A549 (cell line): Measurements from ENCODE around the gene ECT2. TPM values are rescaled to one million over a fixed set of nuclear protein-coding genes. Genes with fewer than 3 reads are reported as not detected.

ENCODE experiments used
- ATAC-seq, 2 experiments: fragments of 200-7000 bp in 1 of 2; fragments of >200 bp in 1 of 2; cut with Nextera tagmentation in 1 of 2; cut with Tn5 transposase in 1 of 2; 3 replicates each; pipeline versions ENCODE4 v1.8.0 to v1.9.1; 2018 to 2020; ENCODE audit warnings: mild to moderate bottlenecking in 1 of 2, moderate library complexity in 1 of 2
- CTCF ChIA-PET: fragments of 300-600 bp; sonication (Branson Sonifier 250); formaldehyde crosslinking; extraction: SDS; loops from one replicate; lab custom pipeline; 2021; ENCODE audit warnings: antibody characterized with exemption, inconsistent platforms; lab: Yijun Ruan, JAX
- POLR2A ChIA-PET: fragments of 350-600 bp; formaldehyde crosslinking; extraction: SDS; loops from one replicate; lab custom pipeline; 2021; ENCODE audit warnings: antibody characterized with exemption, inconsistent platforms; lab: Yijun Ruan, JAX
- DNase-seq, 2 experiments: peaks; one replicate each; pipeline versions ENCODE4 v3.0.0 to v3.0.0-alpha.2; 2011 to 2016; ENCODE audit warnings: low read depth in 1 of 2, low spot score in 1 of 2
- FAIRE-seq: peaks from 2 replicates; lab custom pipeline; 2011; peaks lifted over from hg19 to GRCh38; lab: Jason Lieb, UNC
- H3K27ac ChIP-seq, 2 experiments: fragments of >200 bp; sonication (Bioruptor Twin); formaldehyde crosslinking; 3 replicates each; pipeline ENCODE4 v1.5.1; 2016 to 2017
- H3K4me1 ChIP-seq: fragments of >200 bp; sonication (Bioruptor Twin); formaldehyde crosslinking; 3 replicates; pipeline ENCODE4 v1.6.1; 2016
- H3K4me2 ChIP-seq: fragments of >200 bp; sonication (Bioruptor Twin); formaldehyde crosslinking; 3 replicates; pipeline ENCODE4 v1.6.1; 2016
- H3K4me3 ChIP-seq: fragments of >200 bp; sonication (Bioruptor Twin); formaldehyde crosslinking; 3 replicates; pipeline ENCODE4 v1.5.1; 2016
- H3K9me3 ChIP-seq: fragments of >200 bp; sonication (Bioruptor Twin); formaldehyde crosslinking; 3 replicates; pipeline ENCODE4 v1.6.1; 2016
- CBX8 ChIP-seq: fragments of 200-600 bp; sonication (generic); IDR thresholded peaks from 2 replicates; pipeline ENCODE4 v1.6.1; 2016
- ESRRA ChIP-seq: fragments of 150-350 bp; IDR thresholded peaks from 2 replicates; pipeline ENCODE4 v1.6.1; 2014; ENCODE audit warnings: mild to moderate bottlenecking, low read length, borderline replicate concordance
- FOSB ChIP-seq: fragments of 250-450 bp; sonication (Bioruptor Pico); IDR thresholded peaks from 2 replicates; pipeline ENCODE4 v1.5.0; 2020; ENCODE audit warnings: mild to moderate bottlenecking, moderate library complexity
- FOSL2 ChIP-seq, 2 experiments: fragments of 450-650 bp in 1 of 2; fragments of >200 bp in 1 of 2; sonication (Bioruptor Twin) in 1 of 2; formaldehyde crosslinking; IDR thresholded peaks; 2 replicates each; pipeline versions ENCODE4 v1.5.0 to v1.6.1; 2016 to 2020; ENCODE audit warnings: mild to moderate bottlenecking in 1 of 2, moderate library complexity in 1 of 2
- HDAC2 ChIP-seq: fragments of 200-600 bp; sonication (generic); IDR thresholded peaks from 2 replicates; pipeline ENCODE4 v1.6.1; 2016
- HOXA7 ChIP-seq: fragments of 250-450 bp; sonication (Bioruptor Pico); IDR thresholded peaks from 2 replicates; pipeline ENCODE4 v1.5.0; 2020; ENCODE audit warnings: mild to moderate bottlenecking, moderate library complexity
- HOXB5 ChIP-seq: fragments of 250-450 bp; sonication (Bioruptor Pico); IDR thresholded peaks from 2 replicates; pipeline ENCODE4 v1.5.0; 2020; ENCODE audit warnings: mild to moderate bottlenecking, moderate library complexity
- KDM5A ChIP-seq: fragments of 200-600 bp; sonication (generic); IDR thresholded peaks from 2 replicates; pipeline ENCODE4 v1.6.1; 2016; ENCODE audit warnings: antibody characterized with exemption, mild to moderate bottlenecking
- MAZ ChIP-seq: fragments of 150-350 bp; IDR thresholded peaks from 2 replicates; pipeline ENCODE4 v1.6.1; 2014; ENCODE audit warnings: antibody characterized with exemption, low read depth, low read length, borderline replicate concordance
- NPAS2 ChIP-seq: fragments of 250-450 bp; sonication (Bioruptor Pico); IDR thresholded peaks from 2 replicates; pipeline ENCODE4 v1.8.0; 2022; ENCODE audit warnings: mild to moderate bottlenecking, moderate library complexity, borderline replicate concordance
- PHF8 ChIP-seq: fragments of 200-600 bp; sonication (generic); IDR thresholded peaks from 2 replicates; pipeline ENCODE4 v1.6.1; 2016; ENCODE audit warnings: low read depth, mild to moderate bottlenecking, antibody characterized with exemption, moderate library complexity, borderline replicate concordance
- POLR2AphosphoS2 ChIP-seq: conservative IDR thresholded peaks from 2 replicates; pipeline ENCODE4 v1.6.1; 2012; ENCODE audit warnings: low read length, improper control_type of control experiment, inconsistent platforms
- RAD21 ChIP-seq, 2 experiments: fragments of >200 bp in 1 of 2; sonication (Bioruptor Twin) in 1 of 2; formaldehyde crosslinking in 1 of 2; IDR thresholded peaks in 1 of 2; conservative IDR thresholded peaks in 1 of 2; 2 replicates in 1 of 2; 3 replicates in 1 of 2; pipeline ENCODE4 v1.6.1; 2012 to 2018; ENCODE audit warnings: inconsistent platforms in 1 of 2
- RCOR1 ChIP-seq: fragments of 150-350 bp; IDR thresholded peaks from 2 replicates; pipeline ENCODE4 v1.6.1; 2014; ENCODE audit warnings: antibody characterized with exemption, low read length, low read depth
- RFX5 ChIP-seq: fragments of 450-650 bp; IDR thresholded peaks from 2 replicates; pipeline ENCODE4 v1.7.1; 2014; ENCODE audit warnings: antibody characterized with exemption, mild to moderate bottlenecking, moderate library complexity
- RNF2 ChIP-seq: fragments of 200-600 bp; sonication (generic); IDR thresholded peaks from 2 replicates; pipeline ENCODE4 v1.6.1; 2016; ENCODE audit warnings: low read depth, mild to moderate bottlenecking, antibody characterized with exemption, moderate library complexity, borderline replicate concordance
- TFCP2L1 ChIP-seq: fragments of 250-450 bp; sonication (Bioruptor Pico); IDR thresholded peaks from 2 replicates; pipeline ENCODE4 v1.5.0; 2021; ENCODE audit warnings: mild to moderate bottlenecking
- ZC3H11A ChIP-seq: fragments of 450-650 bp; IDR thresholded peaks from 2 replicates; pipeline ENCODE4 v1.6.1; 2014; ENCODE audit warnings: antibody characterized with exemption, mild to moderate bottlenecking
- ZFP36 ChIP-seq: fragments of 450-650 bp; IDR thresholded peaks from 2 replicates; pipeline ENCODE4 v1.6.1; 2014; ENCODE audit warnings: borderline replicate concordance; ENCODE audit not compliant: partially characterized antibody
- ZNF302 ChIP-seq: fragments of 250-450 bp; sonication (Bioruptor Pico); IDR thresholded peaks from 2 replicates; pipeline ENCODE4 v1.9.0; 2021; ENCODE audit warnings: inconsistent platforms, mild to moderate bottlenecking, moderate library complexity
- ZSCAN20 ChIP-seq: fragments of 250-450 bp; sonication (Bioruptor Pico); IDR thresholded peaks from 2 replicates; pipeline ENCODE4 v1.8.0; 2022; ENCODE audit warnings: mild to moderate bottlenecking, moderate library complexity
- WGBS: methylation state at CpG from one replicate; pipeline ENCODE4 v1.1.6; 2017; ENCODE audit errors: missing lambda C conversion rate; 5-methylcytosine and 5-hydroxymethylcytosine counted together
- polyA plus RNA-seq, 4 experiments: library from polyadenylated mRNA; depleted of rRNA in 3 of 4; stranded (reverse); fragments of >200 nt; fragmentation: RNase III in 1 of 4; extraction: RNeasy Plus Mini Kit Qiagen cat#74134 plus additional on column Dnase treatment in 1 of 4; gene quantifications; 2 replicates in 3 of 4; 3 replicates in 1 of 4; pipeline ENCODE4 v1.2.3, GENCODE V29; 2011 to 2017
- TF ChIP-seq, protein P1 (sequence below): fragments of 250-450 bp; sonication (Bioruptor Pico); IDR thresholded peaks from 2 replicates; pipeline ENCODE4 v1.5.0; 2020; ENCODE audit warnings: low read depth, mild to moderate bottlenecking, moderate library complexity
- TF ChIP-seq, protein P2 (sequence below): fragments of 250-450 bp; sonication (Bioruptor Pico); IDR thresholded peaks from 2 replicates; pipeline ENCODE4 v1.5.0; 2021; ENCODE audit warnings: mild to moderate bottlenecking, moderate library complexity, borderline replicate concordance
- TF ChIP-seq, protein P3 (sequence below): fragments of >200 bp; sonication (Bioruptor Twin); formaldehyde crosslinking; IDR thresholded peaks from 3 replicates; pipeline ENCODE4 v1.5.1; 2016
- TF ChIP-seq, protein P4 (sequence below): IDR thresholded peaks from 2 replicates; pipeline ENCODE4 v1.6.1; 2012

The ECT2 gene
- polyA plus RNA-seq, 2 of the 4 experiments (the other 2 are of a cell fraction): 96.5 to 187 TPM

DNA sequence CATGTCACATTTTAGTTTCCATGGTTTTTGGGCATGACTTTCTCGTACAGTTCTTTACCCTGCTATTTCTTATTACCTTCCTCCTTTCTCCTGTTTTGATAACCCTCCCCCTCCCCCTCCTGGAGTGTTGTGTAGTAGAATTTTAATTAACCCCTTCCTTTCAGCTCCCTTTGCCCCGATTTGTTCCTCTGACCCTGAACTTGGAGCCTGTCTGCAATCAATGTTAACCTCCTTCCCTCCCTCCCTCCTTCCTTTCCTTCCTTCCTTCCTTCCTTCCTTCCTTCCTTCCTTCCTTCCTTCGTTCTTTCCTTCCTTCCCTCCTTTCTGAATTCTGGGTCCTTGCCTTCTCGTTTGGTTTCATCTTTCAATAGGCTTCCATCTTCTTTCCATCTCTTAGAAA is 90.4 kb downstream of the ECT2 start:
- TF ChIP-seq HDAC2 (no peak), KDM5A (no peak), TFCP2L1 (CRISPR knock-in tag) (no peak), HOXA7 (no peak), PHF8 (no peak), RFX5 (no peak), ZFP36 (no peak), POLR2AphosphoS2 (no peak), NPAS2 (no peak), RCOR1 (no peak), CBX8 (no peak), ZC3H11A (no peak), ZSCAN20 (CRISPR knock-in tag) (no peak), RNF2 (no peak), HOXB5 (CRISPR knock-in tag) (no peak), FOSB (CRISPR knock-in tag) (no peak)
- TF ChIP-seq, protein P1, sequence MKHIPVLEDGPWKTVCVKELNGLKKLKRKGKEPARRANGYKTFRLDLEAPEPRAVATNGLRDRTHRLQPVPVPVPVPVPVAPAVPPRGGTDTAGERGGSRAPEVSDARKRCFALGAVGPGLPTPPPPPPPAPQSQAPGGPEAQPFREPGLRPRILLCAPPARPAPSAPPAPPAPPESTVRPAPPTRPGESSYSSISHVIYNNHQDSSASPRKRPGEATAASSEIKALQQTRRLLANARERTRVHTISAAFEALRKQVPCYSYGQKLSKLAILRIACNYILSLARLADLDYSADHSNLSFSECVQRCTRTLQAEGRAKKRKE: no peak
- TF ChIP-seq, protein P2, sequence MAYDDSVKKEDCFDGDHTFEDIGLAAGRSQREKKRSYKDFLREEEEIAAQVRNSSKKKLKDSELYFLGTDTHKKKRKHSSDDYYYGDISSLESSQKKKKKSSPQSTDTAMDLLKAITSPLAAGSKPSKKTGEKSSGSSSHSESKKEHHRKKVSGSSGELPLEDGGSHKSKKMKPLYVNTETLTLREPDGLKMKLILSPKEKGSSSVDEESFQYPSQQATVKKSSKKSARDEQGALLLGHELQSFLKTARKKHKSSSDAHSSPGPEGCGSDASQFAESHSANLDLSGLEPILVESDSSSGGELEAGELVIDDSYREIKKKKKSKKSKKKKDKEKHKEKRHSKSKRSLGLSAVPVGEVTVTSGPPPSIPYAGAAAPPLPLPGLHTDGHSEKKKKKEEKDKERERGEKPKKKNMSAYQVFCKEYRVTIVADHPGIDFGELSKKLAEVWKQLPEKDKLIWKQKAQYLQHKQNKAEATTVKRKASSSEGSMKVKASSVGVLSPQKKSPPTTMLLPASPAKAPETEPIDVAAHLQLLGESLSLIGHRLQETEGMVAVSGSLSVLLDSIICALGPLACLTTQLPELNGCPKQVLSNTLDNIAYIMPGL (CRISPR knock-in tag): no peak
- TF ChIP-seq, protein P3, sequence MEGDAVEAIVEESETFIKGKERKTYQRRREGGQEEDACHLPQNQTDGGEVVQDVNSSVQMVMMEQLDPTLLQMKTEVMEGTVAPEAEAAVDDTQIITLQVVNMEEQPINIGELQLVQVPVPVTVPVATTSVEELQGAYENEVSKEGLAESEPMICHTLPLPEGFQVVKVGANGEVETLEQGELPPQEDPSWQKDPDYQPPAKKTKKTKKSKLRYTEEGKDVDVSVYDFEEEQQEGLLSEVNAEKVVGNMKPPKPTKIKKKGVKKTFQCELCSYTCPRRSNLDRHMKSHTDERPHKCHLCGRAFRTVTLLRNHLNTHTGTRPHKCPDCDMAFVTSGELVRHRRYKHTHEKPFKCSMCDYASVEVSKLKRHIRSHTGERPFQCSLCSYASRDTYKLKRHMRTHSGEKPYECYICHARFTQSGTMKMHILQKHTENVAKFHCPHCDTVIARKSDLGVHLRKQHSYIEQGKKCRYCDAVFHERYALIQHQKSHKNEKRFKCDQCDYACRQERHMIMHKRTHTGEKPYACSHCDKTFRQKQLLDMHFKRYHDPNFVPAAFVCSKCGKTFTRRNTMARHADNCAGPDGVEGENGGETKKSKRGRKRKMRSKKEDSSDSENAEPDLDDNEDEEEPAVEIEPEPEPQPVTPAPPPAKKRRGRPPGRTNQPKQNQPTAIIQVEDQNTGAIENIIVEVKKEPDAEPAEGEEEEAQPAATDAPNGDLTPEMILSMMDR: no peak
- 3% methylated on average over 4 of the region's 4 CpGs for WGBS
- DNase-seq (no peak), ATAC-seq (no peak), FAIRE-seq (no peak)
- H3K9me3 ChIP-seq: no peaks in the 10 kb centered on the region
- H3K4me2 ChIP-seq: no peak overlapping the region
- H3K27ac ChIP-seq: no peak overlapping the region
- POLR2A ChIA-PET: no interaction called here
- CTCF ChIA-PET: no interaction called here
- no peaks in the 10 kb centered on the region for H3K4me1 ChIP-seq
- no peak overlapping the region for H3K4me3 ChIP-seq

DNA sequence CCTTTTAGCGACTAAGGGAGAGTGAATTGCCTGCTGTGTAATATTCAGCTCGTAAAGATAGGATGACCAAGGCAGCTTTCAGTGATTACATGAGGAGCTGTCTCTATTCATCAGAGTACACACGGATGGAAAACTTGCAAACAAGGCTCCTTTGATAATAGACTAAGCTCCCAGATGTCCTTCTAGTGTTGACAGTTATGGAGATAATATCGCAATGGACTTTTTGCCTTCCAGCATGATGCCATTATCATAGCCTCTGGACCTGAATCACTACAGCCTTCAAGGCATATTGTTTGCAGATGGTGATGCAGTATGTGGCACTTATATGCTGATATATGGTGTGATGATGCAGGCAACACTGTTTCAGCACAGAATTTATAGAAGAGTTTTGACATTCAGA is 93.9 kb downstream of the ECT2 start:
- H3K4me1 ChIP-seq: no peaks in the 10 kb centered on the region
- no peak overlapping the region for H3K4me2 ChIP-seq
- no peak for TF ChIP-seq MAZ
- TF ChIP-seq, protein P4, sequence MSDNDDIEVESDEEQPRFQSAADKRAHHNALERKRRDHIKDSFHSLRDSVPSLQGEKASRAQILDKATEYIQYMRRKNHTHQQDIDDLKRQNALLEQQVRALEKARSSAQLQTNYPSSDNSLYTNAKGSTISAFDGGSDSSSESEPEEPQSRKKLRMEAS: no peak
- TF ChIP-seq ESRRA: no peak
- no peak for TF ChIP-seq FOSL2 (IDR thresholded peaks at IDR 0.05)
- no peak for TF ChIP-seq FOSL2 (CRISPR knock-in tag; IDR thresholded peaks at IDR 0.05)
- no peak for TF ChIP-seq RAD21 (conservative IDR thresholded peaks at IDR 0.05 in 1 of 2, IDR thresholded peaks at IDR 0.05 in 1 of 2)
- TF ChIP-seq ZNF302 (CRISPR knock-in tag): no peak
- TF ChIP-seq CBX8: no peak
- TF ChIP-seq, all 56 proteins: peak for 0
- Histone ChIP-seq H3K4me3 (no peak overlapping the region), H3K27ac (no peak overlapping the region), H3K9me3 (no peaks in the 10 kb centered on the region)
- WGBS: 50% methylated on average over 4 of the region's 4 CpGs
- CTCF ChIA-PET: no interaction called here
- DNase-seq (no peak), ATAC-seq (no peak; a peak in 2 of 6 replicates), FAIRE-seq (no peak)
- POLR2A ChIA-PET: no interaction called here
